Measurements from ENCODE around the gene ZFYVE21. TPM values are rescaled to one million over a fixed set of nuclear protein-coding genes. Genes with fewer than 3 reads are reported as not detected.

Gene ZFYVE21
- total RNA-seq, 1 experiment from 2014 or later: 49.7 TPM

DNA sequence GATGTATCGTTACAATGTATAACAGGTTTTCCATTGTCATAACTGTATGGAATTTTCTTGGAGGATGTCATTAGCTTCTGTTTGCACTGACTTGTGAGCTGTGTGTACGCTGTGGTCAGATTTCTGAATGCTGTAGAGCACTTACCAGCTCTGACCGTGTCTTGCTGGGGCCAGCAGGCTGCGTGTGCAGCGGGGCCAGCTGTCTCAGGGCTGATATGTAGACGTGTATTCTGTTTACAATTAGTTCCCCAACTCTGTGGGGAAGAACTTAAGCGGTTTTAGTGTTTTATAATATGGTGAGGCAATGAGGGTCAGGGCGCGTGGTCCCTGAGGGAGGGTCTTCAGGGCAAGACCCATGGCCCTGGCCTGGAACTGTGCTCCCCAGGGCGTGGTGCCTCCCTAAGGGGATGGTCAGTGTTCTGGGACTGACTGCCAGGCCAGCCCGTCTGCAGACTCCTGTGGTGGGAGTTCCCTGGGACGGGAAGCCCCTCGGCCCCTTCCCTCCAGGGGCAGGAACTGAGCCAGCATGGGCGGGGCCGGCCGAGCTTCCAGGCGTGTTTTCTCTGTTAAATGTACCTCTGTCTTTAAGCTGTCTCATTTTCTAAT is 19.0 kb upstream of the ZFYVE21 start:
- H3K79me1 ChIP-seq (ENCODE audit: insufficient read depth, low read depth, low read length, poor library complexity, severe bottlenecking): no peaks in the 10 kb centered on the region
- H3K56ac ChIP-seq (ENCODE audit: insufficient read length, low read depth, low read length): no peak overlapping the region
- peak overlapping the region in 2 of 3 experiments; percentile 60 to 70; a peak in 4 of 7 replicates for H3K27ac Mint-ChIP-seq
- no peak overlapping the region for H2AK5ac ChIP-seq (ENCODE audit: insufficient read length, low read length)
- no peak overlapping the region for H3K27ac ChIP-seq (ENCODE audit: insufficient read length, low read depth, low read length)
- no peak overlapping the region for H2BK120ac ChIP-seq (ENCODE audit: low read depth, low read length, poor library complexity, severe bottlenecking)
- H4K8ac ChIP-seq (replicated peaks; ENCODE audit: insufficient read length, low read depth, low read length): no peak overlapping the region
- H3K79me2 ChIP-seq (ENCODE audit: insufficient read depth, low read length): no peaks in the 10 kb centered on the region
- no peaks in the 10 kb centered on the region; a peak in 1 of 5 replicates for H3K9me3 Mint-ChIP-seq
- H4K91ac ChIP-seq (ENCODE audit: insufficient read length, low read depth, low read length): no peak overlapping the region
- H3K4me1 Mint-ChIP-seq: peaks cover 10 to 13% of the 10 kb centered on the region in 2 experiments; a peak in 3 of 4 replicates
- no peaks in the 10 kb centered on the region for H3K9me3 ChIP-seq (ENCODE audit: control insufficient read depth, low read depth, low read length)
- H2BK5ac ChIP-seq (ENCODE audit: insufficient read length, low read length): no peak overlapping the region
- no peak overlapping the region for H2BK12ac ChIP-seq (ENCODE audit: insufficient read length, low read depth, low read length)
- H3K23me2 ChIP-seq (ENCODE audit: insufficient read length, low read depth, low read length, poor library complexity, severe bottlenecking): no peaks in the 10 kb centered on the region
- no peak overlapping the region for H3T11ph ChIP-seq (ENCODE audit: low read length)
- WGBS (ENCODE audit: extremely low coverage, insufficient read length, low lambda C conversion rate): no CpG with 5 or more reads among the region's 17 CpGs
- H3K4me3 Mint-ChIP-seq: no peak overlapping the region
- TF ChIP-seq, protein P1, sequence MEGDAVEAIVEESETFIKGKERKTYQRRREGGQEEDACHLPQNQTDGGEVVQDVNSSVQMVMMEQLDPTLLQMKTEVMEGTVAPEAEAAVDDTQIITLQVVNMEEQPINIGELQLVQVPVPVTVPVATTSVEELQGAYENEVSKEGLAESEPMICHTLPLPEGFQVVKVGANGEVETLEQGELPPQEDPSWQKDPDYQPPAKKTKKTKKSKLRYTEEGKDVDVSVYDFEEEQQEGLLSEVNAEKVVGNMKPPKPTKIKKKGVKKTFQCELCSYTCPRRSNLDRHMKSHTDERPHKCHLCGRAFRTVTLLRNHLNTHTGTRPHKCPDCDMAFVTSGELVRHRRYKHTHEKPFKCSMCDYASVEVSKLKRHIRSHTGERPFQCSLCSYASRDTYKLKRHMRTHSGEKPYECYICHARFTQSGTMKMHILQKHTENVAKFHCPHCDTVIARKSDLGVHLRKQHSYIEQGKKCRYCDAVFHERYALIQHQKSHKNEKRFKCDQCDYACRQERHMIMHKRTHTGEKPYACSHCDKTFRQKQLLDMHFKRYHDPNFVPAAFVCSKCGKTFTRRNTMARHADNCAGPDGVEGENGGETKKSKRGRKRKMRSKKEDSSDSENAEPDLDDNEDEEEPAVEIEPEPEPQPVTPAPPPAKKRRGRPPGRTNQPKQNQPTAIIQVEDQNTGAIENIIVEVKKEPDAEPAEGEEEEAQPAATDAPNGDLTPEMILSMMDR (conservative IDR thresholded peaks at IDR 0.05): no peak
- no peak overlapping the region for H3K4me2 ChIP-seq (ENCODE audit: insufficient read depth, insufficient read length, low read length)
- no peak overlapping the region for H3K14ac ChIP-seq (ENCODE audit: insufficient read depth, low read length)
- peaks cover 1% of the 10 kb centered on the region; the same call in 1 of the 2 replicates for H3K27me3 Mint-ChIP-seq (ENCODE audit: low read depth)
- H4K5ac ChIP-seq (ENCODE audit: insufficient read length, low read depth, low read length): no peak overlapping the region
- no peak overlapping the region for H2BK15ac ChIP-seq (ENCODE audit: low read depth, low read length)
- no peak overlapping the region for H3K4ac ChIP-seq (ENCODE audit: low read depth, low read length)
- H3K36me3 Mint-ChIP-seq (ENCODE audit: insufficient read depth in 1 of 3, low read depth in 3 of 3): peaks cover 2 to 38% (median 24%) of the 10 kb centered on the region in 3 experiments; a peak in 6 of 7 replicates
- no peak for DNase-seq
- H2AFZ ChIP-seq (ENCODE audit: low read length): no peak overlapping the region
- no peak overlapping the region for H3K18ac ChIP-seq (ENCODE audit: insufficient read length, low read depth, low read length)
- no peak overlapping the region for H3K23ac ChIP-seq (ENCODE audit: insufficient read length, low read depth, low read length)
- no peaks in the 10 kb centered on the region for H3K27me3 ChIP-seq (ENCODE audit: insufficient read depth, low read length)
- H4K20me1 ChIP-seq (ENCODE audit: control insufficient read depth, insufficient read depth, insufficient read length): peaks cover 3% of the 10 kb centered on the region
- no peak overlapping the region for H2BK20ac ChIP-seq (ENCODE audit: low read depth, low read length, poor library complexity, severe bottlenecking)
- H3K4me1 ChIP-seq (ENCODE audit: insufficient read depth, low read length): no peaks in the 10 kb centered on the region
- no peak overlapping the region for H3K9ac ChIP-seq (ENCODE audit: extremely low read depth, insufficient read length, low read length)
